ENCODE data around the gene SAMD10.

DNA sequence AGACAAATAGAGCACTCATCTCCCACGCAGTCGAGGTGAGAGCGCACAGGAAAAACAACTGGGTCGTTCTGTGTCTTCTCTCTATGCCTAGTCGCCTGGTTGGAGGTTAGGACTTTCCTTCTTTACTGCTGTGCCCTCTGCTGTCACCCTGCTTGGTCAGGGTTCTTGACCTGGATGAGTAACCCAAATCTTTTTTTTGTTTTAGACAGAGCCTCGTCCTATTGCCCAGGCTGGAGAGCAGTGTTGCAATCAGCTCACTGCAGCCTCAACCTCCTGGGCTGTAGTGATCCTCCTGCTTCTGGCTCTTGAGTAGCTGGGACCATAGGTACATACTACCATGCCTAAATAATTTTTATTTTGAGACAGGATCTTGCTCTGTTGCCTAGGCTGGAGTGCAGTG is 26.0 kb upstream of the SAMD10 start:
- TF ChIP-seq, protein P1, sequence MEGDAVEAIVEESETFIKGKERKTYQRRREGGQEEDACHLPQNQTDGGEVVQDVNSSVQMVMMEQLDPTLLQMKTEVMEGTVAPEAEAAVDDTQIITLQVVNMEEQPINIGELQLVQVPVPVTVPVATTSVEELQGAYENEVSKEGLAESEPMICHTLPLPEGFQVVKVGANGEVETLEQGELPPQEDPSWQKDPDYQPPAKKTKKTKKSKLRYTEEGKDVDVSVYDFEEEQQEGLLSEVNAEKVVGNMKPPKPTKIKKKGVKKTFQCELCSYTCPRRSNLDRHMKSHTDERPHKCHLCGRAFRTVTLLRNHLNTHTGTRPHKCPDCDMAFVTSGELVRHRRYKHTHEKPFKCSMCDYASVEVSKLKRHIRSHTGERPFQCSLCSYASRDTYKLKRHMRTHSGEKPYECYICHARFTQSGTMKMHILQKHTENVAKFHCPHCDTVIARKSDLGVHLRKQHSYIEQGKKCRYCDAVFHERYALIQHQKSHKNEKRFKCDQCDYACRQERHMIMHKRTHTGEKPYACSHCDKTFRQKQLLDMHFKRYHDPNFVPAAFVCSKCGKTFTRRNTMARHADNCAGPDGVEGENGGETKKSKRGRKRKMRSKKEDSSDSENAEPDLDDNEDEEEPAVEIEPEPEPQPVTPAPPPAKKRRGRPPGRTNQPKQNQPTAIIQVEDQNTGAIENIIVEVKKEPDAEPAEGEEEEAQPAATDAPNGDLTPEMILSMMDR (IDR thresholded peaks at IDR 0.05) = no peak
- TF ChIP-seq POLR2A (IDR thresholded peaks at IDR 0.05) (no peak), EP300 (IDR thresholded peaks at IDR 0.05) (no peak)
